GM10847 (cell line): ENCODE results near the gene CMTM6.

Experiments
- POLR2A ChIP-seq: IDR thresholded peaks from 2 replicates; pipeline ENCODE4 v1.6.1; 2011; ENCODE audit not compliant: insufficient read length; ENCODE audit errors: extremely low read depth

The CMTM6 gene

GRCh38 chr3:32454731-32455608 lies 47.7 kb downstream of the CMTM6 start:
- no peak for TF ChIP-seq POLR2A

DNA sequence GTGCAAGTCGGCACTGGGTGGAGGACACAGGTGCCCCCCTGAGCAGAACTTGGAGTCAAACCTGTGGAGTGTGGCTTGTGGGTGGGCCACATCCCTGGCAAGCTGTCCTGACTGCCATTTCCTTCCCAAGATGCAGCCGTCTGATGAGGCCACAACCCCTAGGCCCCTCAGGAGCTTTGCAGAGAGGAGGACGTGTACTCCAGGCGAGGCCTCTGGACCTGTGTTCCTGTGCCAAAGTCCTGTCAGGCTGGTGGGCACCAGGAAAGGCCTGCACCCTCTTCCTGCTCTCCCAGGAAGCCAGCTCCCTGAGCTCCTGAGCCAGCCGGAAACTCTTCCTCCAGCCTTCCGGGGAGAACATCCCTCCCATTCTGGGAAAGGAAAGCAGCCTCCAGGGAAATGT lies 48.5 kb downstream of the CMTM6 start:
- no peak for TF ChIP-seq POLR2A

DNA sequence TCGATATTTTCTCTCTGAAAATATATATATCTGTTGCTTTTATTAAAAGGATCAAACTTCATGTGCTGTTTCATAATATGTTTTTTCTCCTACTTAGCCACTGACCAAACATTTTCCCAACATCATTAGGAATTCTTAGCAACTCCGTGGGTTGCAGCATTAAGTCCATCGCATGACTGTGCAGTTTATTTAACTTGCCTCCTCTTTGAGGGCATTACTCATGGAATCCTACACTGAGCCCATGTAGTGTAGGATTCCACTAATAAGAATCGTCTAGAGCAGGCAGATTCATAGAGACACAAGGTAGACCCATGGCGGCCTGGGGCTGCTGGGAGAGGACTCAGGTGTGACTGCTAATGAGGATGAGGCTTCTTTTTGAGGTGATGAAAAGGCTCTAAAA lies 49.3 kb downstream of the CMTM6 start:
- TF ChIP-seq POLR2A, result no peak

GRCh38 chr3:32452009-32452408 lies 50.6 kb downstream of the CMTM6 start:
- no peak for TF ChIP-seq POLR2A

GRCh38 chr3:32450992-32451659 lies 51.5 kb downstream of the CMTM6 start:
- TF ChIP-seq POLR2A, result no peak

GRCh38 chr3:32450426-32450825 lies 52.2 kb downstream of the CMTM6 start:
- TF ChIP-seq POLR2A, result no peak

DNA sequence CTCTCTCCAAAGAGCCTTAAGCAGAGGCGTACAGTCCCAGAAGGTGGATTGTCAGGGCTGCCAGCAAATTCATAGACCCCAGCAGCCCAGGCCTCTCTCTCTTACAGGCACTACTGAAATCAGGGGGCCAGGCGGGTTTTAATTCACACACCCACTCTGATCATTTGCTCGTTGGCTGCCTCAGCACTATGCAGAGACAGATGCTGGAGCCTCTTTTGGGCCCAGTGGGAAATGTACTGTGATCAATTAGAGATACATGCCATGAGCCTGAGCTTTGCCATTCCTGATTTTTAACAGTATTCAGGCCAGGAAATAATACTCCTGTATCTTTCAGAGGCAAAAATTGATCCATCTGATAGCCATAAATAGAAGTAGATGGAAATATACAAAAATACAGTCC lies 53.0 kb downstream of the CMTM6 start:
- TF ChIP-seq POLR2A, result no peak

DNA sequence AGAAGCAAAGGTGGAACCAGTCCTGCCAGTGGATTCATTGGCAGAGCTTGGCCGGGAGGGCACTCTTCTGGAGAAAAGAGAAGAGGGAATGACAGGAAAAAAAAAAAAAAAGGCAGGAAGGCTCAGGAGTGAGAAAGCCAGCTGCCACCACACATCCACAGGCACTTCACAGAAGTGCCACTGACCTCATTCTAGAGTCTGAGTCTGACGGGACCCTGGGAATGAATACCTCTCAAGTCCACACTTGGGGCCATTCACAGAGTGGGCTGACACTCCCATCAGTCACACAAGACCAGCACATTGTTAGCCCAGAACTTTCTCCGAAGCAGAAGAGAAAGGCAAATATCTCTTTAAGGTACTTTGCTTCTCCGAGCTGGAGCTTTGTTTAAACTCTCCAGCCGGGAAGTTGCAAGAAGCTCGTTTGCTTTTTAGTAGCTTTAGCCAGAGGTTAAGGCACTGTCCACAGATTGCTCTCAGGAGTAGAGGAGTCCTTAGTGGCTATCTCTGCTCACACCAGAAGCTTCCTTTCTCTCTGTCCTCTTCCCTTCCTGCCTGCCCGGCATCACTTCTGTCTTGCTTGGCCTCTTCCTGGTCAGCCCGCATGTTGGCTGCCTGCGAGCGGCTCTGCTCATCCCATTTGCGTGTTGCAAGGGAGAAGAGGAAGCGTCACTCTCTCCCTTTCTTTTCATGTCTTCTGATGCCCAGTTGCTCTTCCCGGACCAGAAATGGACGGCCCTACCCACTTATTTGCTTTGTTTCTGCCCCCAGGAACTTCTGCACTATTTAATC lies 53.8 kb downstream of the CMTM6 start:
- TF ChIP-seq POLR2A, result no peak

- TF ChIP-seq POLR2A, result no peak
Observed at GRCh38 chr3:32447865-32448400, 54.7 kb downstream of the CMTM6 start.

DNA sequence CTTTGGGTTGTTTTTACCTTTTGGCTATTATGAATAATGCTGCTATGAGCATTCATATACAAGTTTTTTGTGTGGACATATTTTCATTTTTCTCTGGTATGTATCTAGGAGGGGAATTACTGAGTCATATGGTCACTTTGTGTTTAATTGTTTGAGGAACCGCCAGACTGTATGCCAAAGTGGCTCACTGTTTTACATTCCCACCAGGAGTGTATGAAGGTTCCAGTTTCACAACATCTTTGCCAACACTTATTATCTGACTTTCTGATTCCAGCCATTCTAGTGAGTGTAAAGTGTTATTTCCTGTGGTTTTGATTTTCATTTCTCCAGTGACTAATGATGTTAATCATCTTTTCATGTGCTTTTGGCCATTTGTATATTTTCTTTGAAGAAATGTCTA lies 59.2 kb downstream of the CMTM6 start:
- TF ChIP-seq POLR2A, result no peak

- TF ChIP-seq POLR2A, result no peak
Observed at GRCh38 chr3:32442766-32443165, 59.9 kb downstream of the CMTM6 start.

DNA sequence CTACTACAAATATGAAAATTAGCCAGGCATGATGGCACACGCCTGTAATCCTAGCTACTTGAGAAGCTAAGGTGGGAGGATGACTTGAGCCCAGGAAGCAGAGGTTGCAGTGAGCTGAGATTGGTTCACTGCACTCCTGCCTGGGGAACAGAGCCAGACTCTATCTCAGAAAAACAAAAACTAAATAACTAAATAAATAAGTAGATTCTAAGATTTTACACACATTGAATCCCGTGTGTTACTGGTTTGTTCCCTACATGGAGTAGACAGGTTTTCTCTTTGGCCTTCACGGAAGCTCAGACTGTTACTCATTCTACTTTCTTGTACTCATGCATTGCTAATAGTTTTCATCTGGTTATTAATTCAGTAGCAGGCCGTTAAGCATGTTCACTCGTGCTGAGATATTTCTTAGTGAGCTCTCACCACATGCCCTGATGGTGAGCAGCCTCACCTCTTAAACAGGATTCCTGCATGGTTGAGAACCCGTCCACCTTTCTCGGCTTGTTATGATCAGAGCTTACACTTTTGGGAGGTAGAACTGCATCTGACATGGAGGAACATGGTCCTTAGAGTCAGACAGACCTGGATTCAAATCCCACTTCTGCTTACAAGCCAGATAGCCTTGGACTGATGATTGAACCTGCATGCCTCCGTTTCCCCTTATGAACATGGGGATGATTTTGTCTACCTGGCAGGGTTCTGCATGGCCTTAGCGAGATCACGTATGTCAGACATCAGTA lies 61.9 kb downstream of the CMTM6 start:
- no peak for TF ChIP-seq POLR2A

DNA sequence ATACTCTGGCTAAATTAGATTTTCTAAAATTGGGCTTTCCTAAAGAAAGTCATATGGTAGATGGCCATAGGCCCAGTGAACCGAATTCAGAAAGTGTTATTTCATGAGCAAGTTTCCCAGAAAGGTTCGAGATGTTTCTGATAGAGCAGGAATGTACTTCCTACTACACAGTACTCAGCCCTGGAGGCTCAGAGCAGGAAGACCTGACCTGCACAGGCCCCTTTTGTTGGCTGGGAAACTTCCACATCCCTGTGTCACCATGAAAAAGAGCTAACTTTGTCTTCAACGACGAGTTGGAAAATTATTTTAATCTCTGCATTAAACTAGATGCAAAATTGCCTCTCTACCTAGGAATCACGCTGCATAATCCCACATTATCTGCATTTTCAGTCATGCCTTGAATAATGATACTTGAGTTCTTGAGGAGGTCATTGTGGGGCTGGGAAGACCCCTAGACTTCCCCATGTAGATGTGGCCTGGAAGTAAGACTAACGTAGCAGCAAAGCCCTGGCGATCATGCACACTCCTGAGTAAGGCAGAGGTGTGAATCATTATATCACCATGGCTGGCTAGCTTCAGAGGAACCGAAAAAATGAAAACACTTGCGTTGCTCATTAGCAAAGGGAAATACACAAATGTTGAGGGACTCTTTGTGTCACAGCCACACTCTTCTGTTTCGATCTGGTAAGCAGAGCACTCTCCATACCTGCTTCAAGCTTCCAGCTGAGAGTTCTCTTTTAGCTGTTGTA lies 63.9 kb downstream of the CMTM6 start:
- no peak for TF ChIP-seq POLR2A

DNA sequence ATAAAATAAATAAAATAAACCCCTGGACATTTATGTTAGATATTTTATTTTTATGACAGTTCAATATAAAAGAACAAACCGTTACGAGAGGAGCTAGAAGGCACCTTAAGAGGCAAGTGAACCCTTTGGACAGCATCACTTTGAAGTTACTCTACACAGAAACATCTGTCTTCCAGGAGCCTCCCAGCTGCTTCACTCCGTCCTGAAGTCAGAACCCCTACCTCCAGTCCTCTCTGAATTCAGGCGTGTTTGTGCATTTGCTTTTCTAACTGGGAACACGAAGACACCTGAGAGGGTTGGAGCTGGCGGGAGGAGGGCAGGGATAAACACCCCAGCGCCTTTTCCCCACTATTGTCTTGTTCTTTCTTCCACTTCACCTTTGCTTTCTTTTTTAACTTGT lies 64.8 kb downstream of the CMTM6 start:
- TF ChIP-seq POLR2A, result no peak

DNA sequence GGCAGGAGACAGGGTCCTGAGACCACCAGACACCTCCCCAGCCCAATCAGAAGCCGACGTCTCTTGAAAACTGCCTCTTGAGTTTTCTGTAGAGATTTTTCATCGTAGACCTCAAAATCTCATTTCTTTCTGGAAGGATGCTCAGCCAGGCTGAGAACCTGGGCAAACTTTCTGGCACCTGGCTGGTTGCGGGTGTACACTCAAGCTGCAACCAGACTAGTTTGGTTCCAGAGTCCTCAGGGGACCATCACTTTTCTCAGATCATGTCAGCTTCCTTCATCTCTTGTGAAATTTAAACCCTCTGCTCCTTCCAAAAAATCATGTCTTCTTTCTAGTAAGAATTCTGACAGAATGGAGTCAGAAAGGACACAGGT lies 65.8 kb downstream of the CMTM6 start:
- TF ChIP-seq POLR2A, result no peak
